ENCODE data around the gene BRAP.
A peak's percentile ranks its signal among the peaks of the same experiment; 100 is the strongest.
"Not testable (repeated sequence)": the region's sequence is repeated elsewhere in the genome, so short reads cannot be mapped to it uniquely, and the experiment has no call there.

The BRAP gene, protein sequence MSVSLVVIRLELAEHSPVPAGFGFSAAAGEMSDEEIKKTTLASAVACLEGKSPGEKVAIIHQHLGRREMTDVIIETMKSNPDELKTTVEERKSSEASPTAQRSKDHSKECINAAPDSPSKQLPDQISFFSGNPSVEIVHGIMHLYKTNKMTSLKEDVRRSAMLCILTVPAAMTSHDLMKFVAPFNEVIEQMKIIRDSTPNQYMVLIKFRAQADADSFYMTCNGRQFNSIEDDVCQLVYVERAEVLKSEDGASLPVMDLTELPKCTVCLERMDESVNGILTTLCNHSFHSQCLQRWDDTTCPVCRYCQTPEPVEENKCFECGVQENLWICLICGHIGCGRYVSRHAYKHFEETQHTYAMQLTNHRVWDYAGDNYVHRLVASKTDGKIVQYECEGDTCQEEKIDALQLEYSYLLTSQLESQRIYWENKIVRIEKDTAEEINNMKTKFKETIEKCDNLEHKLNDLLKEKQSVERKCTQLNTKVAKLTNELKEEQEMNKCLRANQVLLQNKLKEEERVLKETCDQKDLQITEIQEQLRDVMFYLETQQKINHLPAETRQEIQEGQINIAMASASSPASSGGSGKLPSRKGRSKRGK

DNA sequence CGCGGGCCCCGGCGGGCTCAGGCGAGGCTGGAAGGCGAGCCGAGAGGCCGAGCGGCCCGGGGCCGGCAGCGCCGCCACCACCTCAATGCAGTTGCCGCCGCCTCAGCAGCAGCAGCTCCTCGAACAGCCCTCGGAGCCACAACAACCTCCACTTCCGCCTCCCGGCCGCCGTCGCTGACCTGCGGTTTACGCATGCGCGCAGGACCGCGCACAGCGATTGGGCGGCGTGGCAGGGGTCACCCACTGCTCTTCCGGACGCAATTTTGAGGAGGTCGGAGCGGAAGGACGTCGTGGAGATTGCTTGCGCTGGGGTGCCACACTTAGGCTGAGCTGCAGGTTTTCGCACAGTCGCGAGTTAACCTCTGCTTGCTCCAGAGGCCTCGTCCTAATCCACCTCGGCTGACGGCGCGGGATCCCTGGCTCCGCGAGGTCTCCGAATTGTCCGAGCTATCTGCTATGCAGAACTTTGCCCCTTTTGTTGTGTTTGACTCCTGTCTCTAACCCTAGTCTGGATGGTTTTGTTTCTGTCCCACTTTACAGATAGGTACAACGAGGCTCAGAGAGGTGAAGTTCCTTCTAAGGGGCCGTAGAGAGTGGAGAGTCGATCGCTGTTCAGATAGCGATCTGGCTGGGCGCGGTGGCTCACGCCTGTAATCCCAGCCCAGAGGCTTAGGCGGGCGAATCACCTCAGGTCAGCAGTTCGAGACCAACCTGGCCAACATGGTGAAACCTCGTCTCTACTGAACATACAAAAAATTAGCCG lies at the start of gene BRAP, which contains the start of gene ACAD10:
Gene BRAP, minus strand, starts transcription at position 146 of the 763 bp plus-strand sequence. CDS start 164 bp downstream, outside the sequence.
Gene ACAD10, plus strand, starts transcription at position 243 of the 763 bp plus-strand sequence. CDS start 6,657 bp downstream, outside the sequence.
- DNase-seq (ENCODE audit: low spot score): peak; percentile 96

DNA sequence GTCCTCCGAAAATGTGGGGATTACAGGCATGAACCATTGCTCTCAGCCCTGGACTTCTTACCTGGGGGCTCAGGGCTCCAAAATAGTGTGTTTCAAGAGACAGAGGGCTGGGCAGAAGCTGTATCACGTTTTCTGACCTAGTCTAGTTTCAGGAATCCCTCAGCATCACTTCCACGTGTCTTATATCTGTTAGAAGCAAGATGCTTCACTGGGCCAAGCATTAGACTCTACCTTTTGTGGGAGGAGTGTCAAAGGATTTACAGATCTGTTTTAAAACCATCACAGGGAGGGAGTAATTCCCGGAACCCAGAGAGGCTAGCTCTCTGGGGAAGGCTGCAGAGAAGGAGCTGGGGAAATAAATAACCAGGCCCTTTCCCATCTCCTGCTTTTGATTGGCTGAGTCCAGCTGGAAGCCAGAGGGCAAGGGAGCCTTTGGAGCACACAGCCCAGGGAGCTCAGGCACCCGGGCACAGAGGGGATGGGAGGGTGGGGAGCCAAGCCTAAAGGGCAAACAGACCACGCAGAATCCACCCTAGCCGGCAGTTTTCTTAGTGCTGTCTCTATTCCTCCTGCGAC lies 47.7 kb upstream of the BRAP start:
- no peak for DNase-seq (ENCODE audit: low spot score)

DNA sequence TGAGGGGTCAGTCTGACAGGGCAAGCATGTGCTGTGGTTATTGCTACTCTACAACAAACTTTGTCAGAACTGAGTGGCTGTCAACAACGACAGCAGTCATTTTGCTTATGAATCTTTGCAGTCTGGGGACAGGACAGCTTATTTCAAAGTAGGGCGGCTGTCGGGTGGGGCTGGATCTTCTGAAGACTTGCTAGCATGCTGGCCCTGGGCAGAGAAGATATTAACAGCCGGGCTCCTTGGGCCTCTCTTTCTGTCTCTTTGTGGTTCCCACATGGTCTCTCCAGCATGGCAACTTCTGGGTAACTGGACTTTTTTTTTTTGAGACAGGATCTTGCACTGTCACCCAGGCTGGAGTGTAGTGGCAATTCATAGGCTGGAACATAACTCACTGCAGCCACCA lies 47.0 kb upstream of the BRAP start:
- DNase-seq (ENCODE audit: low spot score): no peak

DNA sequence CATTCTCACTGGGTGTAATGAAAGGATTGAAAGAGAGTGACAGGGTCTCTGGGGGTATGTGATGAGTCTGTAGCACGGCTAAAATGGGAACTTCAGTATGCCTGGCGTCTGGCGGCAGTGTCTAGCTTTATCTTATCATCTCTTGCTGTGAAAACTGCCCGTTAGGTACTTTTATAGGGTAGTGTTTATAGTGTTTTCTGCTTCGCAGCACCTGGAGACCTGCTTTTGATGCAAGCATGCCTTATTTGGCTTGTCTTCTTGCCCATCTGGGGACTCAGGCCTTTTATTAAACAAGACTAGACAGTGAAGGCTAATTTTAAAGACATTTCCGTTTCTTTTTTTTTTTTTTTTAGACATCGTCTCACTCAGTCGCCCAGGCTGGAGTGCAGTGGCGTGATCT lies 44.7 kb upstream of the BRAP start:
- no peak for DNase-seq (ENCODE audit: low spot score)

DNA sequence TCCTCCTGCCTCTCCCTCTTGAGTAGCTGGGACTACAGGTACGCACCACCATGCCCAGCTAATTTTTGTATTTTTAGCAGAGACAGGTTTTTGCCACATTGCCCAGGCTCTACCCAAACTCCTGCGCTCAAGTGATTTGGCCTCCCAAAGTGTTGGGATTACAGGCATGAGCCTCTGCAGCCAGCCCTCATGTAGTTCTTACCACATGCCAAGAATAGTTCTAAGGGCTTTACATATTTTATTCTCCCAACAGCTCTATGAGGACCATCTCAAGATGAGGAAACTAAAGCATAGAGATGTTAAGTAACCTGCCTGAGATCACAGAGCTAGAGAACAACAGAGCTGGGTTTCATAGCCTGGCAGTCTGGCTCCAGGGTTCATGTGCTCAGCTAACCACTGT lies 43.0 kb upstream of the BRAP start:
- DNase-seq (ENCODE audit: low spot score): no peak

DNA sequence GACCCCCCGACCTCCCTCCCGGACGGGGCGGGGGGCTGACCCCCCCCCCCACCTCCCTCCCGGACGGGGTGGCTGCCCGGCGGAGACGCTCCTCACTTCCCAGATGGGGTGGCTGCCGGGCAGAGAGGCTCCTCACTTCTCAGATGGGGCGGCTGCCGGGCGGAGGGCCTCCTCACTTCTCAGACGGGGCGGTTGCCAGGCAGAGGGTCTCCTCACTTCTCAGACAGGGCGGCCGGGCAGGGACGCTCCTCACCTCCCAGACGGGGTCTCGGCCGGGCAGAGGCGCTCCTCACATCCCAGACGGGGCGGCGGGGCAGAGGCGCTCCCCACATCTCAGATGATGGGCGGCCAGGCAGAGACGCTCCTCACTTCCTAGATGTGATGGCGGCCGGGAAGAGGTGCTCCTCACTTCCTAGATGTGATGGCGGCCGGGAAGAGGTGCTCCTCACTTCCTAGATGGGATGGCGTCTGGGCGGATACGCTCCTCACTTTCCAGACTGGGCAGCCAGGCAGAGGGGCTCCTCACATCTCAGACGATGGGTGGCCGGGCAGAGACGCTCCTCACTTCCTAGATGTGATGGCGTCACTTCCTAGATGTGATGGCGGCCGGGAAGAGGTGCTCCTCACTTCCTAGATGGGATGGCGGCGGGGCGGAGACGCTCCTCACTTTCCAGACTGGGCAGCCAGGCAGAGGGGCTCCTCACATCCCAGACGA lies 38.0 kb upstream of the BRAP start:
- DNase-seq (ENCODE audit: low spot score): not testable (repeated sequence)

DNA sequence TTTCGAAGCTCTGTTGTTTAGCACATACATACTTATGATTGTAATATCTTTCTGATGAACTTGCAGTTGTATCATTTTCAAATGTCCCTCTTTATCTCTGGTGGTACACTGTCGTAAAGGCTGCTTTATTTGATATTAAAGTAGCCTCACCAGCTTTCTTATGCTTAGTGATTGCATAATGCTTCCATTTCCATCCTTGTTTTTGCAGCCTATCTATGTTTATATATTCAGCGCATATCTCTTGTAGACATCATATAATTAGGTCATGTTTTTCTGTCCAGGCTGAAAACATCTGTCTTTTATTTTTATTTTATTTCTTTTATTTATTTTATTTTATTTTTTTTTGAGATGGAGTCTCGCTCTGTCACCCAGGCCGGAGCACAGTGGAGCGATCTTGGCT lies 34.7 kb upstream of the BRAP start:
- DNase-seq (ENCODE audit: low spot score): no peak

DNA sequence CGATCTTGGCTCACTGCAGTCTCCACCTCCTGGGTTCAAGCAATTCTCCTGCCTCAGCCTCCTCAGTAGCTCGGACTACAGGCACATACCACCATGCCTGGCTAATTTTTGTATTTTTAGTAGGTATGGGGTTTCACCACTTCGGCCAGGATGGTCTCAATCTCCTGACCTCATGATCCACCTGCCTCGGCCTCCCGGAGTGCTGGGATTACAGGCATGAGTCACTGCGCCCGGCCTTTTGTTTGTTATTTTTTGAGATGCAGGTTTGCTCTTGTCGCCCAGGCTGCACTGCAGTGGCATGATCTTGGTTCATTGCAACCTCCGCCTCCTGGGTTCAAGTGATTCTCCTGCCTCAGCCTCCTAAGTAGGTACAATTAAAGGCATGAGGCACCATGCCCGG lies 33.6 kb upstream of the BRAP start:
- DNase-seq (ENCODE audit: low spot score): not testable (repeated sequence)

DNA sequence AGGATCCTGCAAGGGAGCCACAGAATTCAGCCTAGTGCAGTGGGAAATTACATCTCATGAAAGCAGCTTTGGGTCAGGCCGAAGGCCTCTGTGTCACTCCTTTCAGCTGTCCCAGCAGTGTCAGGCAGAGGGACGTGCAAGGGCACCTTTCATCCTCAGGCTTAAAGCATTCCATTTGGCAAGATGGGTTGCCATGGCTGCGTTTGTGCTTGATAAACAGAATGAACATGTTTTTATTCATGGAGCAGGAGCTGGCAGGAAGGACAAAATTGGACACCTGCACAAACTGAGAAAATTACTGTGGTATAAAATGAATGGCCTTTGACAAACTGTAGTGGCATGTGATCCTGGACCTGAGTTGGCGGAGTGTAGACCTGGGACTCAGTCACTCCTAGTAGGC lies 29.5 kb upstream of the BRAP start:
- DNase-seq (ENCODE audit: low spot score): no peak

DNA sequence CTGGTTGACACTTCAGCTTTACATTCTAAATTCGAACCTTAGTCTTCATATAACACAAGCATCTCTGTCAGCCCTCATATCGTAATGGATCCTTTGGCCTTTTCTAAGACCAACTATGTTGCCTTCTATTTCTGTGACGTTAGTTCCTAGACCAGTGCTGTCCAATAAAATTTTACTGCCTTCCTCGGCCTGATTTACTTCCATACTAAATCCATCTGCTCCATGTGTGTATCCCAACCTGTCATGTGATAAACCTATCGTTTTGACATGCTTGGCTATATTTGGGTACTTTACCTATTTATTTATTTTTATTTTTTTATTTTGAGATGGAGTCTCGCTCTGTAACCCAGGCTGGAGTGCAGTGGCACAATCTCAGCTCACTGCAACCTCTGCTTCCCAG lies 20.4 kb upstream of the BRAP start:
- no peak for DNase-seq (ENCODE audit: low spot score)

DNA sequence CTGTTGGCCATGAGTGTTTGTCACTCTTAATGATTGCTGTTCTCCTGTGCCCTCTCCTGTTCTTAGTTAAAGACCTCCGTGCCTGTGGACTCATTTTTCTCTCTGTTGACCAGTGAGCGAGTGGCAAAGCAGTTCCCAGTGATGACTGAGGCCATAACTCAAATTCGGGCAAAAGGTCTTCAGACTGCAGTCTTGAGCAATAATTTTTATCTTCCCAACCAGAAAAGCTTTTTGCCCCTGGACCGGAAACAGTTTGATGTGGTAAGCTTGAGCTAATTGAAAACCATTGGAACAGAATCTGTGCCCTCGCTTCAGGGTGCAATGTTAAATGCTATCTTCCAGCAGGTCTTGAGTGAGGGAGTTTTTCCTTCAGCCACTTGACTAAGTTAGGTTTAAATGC lies 19.9 kb upstream of the BRAP start:
- DNase-seq (ENCODE audit: low spot score): no peak

DNA sequence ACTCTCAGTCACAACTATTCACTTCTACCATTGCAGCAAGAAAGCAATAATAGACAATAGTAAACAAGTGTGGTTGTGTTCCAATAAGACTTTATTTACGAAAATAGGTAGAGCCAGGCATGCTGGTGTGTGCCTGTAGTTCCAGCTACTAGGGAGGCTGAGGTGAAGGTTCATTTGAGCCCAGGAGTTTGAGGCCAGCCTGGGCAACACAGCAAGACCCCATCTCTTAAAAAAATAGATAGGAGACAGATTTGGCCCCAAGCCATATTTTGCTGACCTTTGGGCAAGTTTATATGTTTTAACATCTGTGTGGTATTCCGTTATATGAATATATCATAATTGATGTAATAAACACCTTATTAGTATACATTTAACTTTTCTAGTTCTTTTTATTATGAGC lies 14.2 kb upstream of the BRAP start:
- no peak for DNase-seq (ENCODE audit: low spot score)

DNA sequence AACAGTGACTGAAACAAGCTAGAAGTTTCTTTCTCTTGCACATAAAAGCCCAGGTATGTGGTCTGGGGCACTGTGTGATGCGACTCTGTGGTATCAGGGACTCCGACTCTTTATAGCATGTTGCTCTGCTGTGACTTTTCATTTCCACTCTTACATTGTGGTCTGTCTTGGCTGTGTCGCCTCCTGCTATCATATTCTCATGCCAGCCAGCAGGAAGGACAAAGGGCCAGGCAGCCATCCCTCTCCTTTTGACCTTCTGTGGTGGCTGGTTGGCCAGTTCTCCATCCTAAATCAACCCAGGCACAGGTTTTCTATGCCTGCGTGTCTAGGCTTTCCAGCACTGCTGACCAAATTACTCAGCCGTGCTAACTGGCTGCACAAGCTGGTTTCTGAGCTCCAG lies 8.1 kb upstream of the BRAP start:
- no peak for DNase-seq (ENCODE audit: low spot score)

DNA sequence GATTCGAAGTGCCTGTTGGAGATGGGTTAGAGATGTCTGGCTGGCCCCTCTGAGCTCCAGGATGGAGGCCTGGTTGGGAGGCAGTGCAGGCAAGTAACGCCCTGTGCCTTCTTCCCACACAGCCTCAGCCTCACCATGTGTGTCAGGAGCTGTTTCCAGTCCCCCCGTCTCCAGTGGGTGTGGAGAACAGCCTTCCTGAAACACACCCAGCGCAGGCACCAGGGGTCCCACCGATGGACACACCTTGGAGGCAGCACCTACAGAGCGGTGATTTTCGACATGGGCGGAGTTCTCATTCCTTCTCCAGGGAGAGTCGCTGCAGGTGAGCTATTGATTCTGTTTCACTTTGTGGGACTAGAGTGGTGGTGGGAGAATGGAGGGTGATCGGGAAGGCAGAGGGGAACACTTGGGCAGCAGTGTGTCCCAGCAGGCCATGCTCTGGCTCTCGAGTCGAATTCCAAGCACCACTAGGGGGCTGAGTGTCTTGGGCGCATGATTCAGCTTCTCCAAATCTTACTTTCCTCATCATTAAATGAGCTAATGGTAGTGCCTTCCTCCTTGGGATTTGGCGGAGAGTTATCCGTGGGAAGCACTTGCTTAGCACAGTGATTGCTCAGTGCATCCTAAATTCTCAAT lies 6.9 kb upstream of the BRAP start:
- no peak for DNase-seq (ENCODE audit: low spot score)

DNA sequence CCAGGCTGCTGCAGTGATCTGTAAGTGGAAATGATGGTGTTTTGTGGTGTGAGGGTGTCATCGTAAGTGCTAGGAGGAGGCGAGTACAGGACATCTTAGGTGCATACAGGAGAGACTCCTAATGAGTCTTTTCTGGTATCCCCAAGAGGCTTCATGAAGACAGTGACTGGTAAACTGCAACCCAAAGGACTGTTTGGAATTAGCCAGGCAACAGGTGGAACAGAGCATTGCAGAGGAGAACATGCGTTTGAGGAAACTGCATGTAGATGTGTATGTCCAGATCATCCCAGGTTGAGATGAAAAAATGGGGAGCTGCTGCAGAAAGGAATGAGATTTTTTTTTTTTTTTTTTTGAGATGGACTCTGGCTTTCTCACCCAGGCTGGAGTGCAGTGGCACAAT lies 5.5 kb upstream of the BRAP start:
- DNase-seq (ENCODE audit: low spot score): no peak

DNA sequence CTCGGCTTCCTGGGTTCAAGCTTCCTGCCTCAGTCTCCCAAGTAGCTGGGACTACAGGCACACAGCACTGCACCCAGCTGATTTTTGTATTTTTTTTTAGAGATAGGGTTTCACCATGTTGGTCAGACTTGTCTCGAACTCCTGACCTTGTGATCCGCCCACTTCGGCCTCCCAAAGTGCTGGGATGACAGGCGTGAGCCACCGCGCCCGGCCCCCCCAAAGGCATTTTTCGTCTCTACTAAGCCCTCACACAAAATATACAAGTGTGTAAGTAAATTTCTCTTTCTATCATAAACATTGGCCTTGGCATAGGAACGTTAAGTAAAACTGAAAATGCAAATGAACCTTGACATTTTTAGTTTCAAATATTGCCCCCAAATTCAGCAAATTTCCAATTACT lies 2.2 kb upstream of the BRAP start:
- DNase-seq (ENCODE audit: low spot score): no peak

DNA sequence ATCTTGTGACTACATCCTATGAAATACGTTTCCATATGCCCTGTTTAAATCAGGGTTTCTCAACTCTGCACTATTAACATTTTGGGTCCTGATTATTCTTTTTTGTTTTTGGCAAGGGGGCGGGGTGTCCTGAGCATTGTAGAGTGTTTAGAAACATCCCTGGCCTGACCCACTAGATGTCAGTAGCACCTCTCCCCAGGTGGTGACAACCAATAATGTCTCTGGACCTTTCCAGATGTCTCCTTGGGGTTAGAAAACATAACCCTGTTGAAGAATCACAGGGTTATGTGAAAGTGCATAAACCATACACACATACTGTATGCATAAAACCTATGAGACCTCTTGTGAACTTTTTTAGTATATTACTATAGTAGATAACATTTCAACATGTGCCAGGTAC lies 1.5 kb upstream of the BRAP start:
- peak; percentile 7 for DNase-seq (ENCODE audit: low spot score)

DNA sequence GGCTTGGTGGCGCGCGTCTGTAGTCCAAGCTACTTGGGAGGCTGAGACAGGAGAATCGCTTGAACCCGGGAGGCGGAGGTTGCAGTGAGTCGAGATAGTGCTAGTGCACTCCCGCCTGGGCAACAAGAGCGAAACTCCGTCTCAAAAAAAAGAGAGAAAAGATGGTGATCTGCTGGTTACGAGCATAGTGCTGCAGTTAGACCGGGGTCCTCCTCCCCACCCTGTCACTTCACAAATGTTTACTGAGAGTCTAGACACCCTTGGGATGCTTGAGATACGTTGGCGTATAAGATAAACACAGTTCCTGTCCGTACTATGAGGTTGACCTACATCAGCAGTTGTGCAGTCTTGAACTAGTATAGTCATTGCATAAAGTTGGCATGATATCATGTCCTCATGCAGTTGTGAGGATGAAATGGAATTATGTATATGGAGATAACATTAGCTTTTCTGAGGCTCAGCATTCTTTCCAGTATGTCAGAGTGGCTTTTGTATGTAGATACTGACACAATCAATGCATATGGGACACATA lies 884 bp upstream of the BRAP start:
- DNase-seq (ENCODE audit: low spot score): no peak

DNA sequence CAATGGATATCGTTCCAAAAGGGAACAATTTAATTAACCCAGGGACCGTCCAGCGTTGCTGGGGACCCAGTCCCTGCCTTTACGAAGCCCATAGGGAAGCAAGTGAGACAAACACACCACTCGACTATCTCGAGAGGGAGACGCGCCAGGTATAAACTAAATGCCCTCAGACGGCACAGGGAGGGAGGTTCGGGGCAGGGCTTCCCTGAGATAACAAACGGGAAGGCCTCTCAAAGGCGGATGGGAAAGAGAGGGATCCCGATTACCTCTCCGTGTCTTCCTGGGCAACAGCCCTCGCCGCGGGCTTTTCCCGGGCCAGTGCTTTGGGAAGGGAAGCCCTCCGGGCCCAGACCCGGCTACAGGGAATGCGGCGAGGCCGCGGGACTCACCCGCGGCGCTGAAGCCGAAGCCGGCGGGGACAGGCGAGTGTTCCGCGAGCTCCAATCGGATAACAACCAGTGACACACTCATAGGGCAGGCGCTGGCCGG lies 390 bp downstream of the BRAP start:
- no peak for DNase-seq (ENCODE audit: low spot score)

DNA sequence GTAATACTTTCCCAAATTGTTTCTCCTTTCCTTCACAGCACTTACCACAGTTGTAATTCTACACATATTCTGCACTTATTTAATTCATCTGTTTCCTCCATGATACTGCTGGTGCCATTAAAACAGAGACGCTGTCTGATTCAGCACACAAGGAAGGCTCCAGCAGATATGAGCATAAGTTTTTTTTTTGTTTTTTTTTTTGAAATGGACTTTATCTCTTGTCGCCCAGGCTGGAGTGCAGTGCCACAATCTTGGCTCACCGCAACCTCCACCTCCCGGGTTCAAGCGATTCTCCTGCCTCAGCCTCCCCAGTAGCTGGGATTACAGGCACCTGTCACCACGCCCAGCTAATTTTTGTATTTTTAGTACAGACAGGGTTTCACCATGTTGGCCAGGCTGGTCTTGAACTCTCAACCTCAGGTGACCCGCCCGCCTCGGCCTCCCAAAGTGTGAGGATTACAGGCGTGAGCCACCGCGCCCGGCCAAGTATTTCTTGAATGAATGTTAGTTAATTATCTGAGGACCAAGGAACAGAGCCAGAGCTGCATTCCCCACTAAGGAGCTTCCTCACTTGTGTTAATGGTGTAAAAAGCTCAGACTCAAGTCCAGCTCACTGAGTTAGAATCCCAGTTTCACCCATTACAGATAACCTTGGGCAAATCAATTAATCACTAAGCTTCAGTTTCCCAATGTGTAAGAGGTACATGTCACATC lies 1.1 kb downstream of the BRAP start:
- DNase-seq (ENCODE audit: low spot score): not testable (repeated sequence)

All from CD4-positive, alpha-beta T cell treated with Interleukin-2 at 100 ng/mL for 4 hours (primary cell).